Suprapubic skin (tissue), 4 donors: ENCODE measurements around the gene APOL1.
"Not testable (repeated sequence)": the region's sequence is repeated elsewhere in the genome, so short reads cannot be mapped to it uniquely, and the experiment has no call there.

ENCODE experiments used
- EP300 ChIP-seq: sonication (generic); formaldehyde crosslinking; IDR thresholded peaks from one replicate; pipeline ENCODE4 v1.6.1; 2017; ENCODE audit warnings: antibody characterized with exemption
- POLR2A ChIP-seq, 2 donors: fragments of 450-650 bp; IDR thresholded peaks; one replicate each; pipeline ENCODE4 v1.6.1; 2017; ENCODE audit warnings: antibody characterized with exemption in 2 of 2, mild to moderate bottlenecking in 2 of 2, moderate library complexity in 2 of 2
- POLR2AphosphoS5 ChIP-seq, 3 donors: sonication (generic); formaldehyde crosslinking; IDR thresholded peaks; one replicate each; pipeline ENCODE4 v1.6.1; 2017; ENCODE audit warnings: antibody characterized with exemption in 3 of 3
- TF ChIP-seq, protein P1 (sequence below), 2 donors: fragments of 200-600 bp in 1 of 2; fragments of 450-650 bp in 1 of 2; sonication (generic) in 1 of 2; IDR thresholded peaks; one replicate each; pipeline ENCODE4 v1.5.1; 2016 to 2019; ENCODE audit warnings: antibody characterized with exemption in 2 of 2, mild to moderate bottlenecking in 1 of 2, moderate library complexity in 1 of 2

GRCh38 chr22:36271231-36271630 lies 18.3 kb downstream of the APOL1 start:
- TF ChIP-seq, protein P1, sequence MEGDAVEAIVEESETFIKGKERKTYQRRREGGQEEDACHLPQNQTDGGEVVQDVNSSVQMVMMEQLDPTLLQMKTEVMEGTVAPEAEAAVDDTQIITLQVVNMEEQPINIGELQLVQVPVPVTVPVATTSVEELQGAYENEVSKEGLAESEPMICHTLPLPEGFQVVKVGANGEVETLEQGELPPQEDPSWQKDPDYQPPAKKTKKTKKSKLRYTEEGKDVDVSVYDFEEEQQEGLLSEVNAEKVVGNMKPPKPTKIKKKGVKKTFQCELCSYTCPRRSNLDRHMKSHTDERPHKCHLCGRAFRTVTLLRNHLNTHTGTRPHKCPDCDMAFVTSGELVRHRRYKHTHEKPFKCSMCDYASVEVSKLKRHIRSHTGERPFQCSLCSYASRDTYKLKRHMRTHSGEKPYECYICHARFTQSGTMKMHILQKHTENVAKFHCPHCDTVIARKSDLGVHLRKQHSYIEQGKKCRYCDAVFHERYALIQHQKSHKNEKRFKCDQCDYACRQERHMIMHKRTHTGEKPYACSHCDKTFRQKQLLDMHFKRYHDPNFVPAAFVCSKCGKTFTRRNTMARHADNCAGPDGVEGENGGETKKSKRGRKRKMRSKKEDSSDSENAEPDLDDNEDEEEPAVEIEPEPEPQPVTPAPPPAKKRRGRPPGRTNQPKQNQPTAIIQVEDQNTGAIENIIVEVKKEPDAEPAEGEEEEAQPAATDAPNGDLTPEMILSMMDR (IDR thresholded peaks at IDR 0.05): not testable (repeated sequence)
- not testable (repeated sequence) for TF ChIP-seq POLR2A (IDR thresholded peaks at IDR 0.05); POLR2AphosphoS5 (IDR thresholded peaks at IDR 0.05); EP300
